HG03571 (cell line): ENCODE results near the gene STAT5A.
"Not testable (repeated sequence)": the region's sequence is repeated elsewhere in the genome, so short reads cannot be mapped to it uniquely, and the experiment has no call there.

Experiments used
- ATAC-seq: cut with Tn5 transposase; IDR thresholded peaks from one replicate; pipeline ENCODE4 v1.9.1; 2021; ENCODE audit not compliant: unreplicated experiment

STAT5A gene

GRCh38 chr17:42305031-42305330 lies 16.7 kb downstream of the STAT5A start:
- ATAC-seq, result not testable (repeated sequence)

GRCh38 chr17:42305543-42306384 lies 17.5 kb downstream of the STAT5A start:
- ATAC-seq, result no peak

- no peak for ATAC-seq
These were observed 18.0 kb downstream of the STAT5A start for GRCh38 chr17:42306385-42306667.

- no peak for ATAC-seq
These were observed 19.1 kb downstream of the STAT5A start for GRCh38 chr17:42307362-42307927.

- ATAC-seq, result no peak
These were observed 20.1 kb downstream of the STAT5A start for GRCh38 chr17:42308446-42308845.

- no peak for ATAC-seq
These were observed 20.8 kb downstream of the STAT5A start for GRCh38 chr17:42309142-42309541.

GRCh38 chr17:42309986-42310786 lies 21.9 kb downstream of the STAT5A start:
- no peak for ATAC-seq

- ATAC-seq, result no peak
These were observed 22.5 kb downstream of the STAT5A start for GRCh38 chr17:42310787-42311215.

- ATAC-seq, result no peak
These were observed 23.1 kb downstream of the STAT5A start for GRCh38 chr17:42311240-42312034.

GRCh38 chr17:42312035-42312284 lies 23.7 kb downstream of the STAT5A start:
- no peak for ATAC-seq

GRCh38 chr17:42312285-42313130 lies 24.2 kb downstream of the STAT5A start:
- ATAC-seq, result no peak

GRCh38 chr17:42313389-42313772 lies 25.1 kb downstream of the STAT5A start:
- ATAC-seq, result no peak

- ATAC-seq, result no peak
These were observed 25.7 kb downstream of the STAT5A start for GRCh38 chr17:42313773-42314566.

- ATAC-seq, result peak; percentile 43
These were observed 27.3 kb downstream of the STAT5A start for GRCh38 chr17:42315402-42316156.

- ATAC-seq, result no peak
These were observed 28.5 kb downstream of the STAT5A start for GRCh38 chr17:42316755-42317154.

GRCh38 chr17:42317266-42317845 lies 29.1 kb downstream of the STAT5A start:
- ATAC-seq, result no peak

GRCh38 chr17:42317967-42318366 lies 29.7 kb downstream of the STAT5A start:
- not testable (repeated sequence) for ATAC-seq

- no peak for ATAC-seq
These were observed 33.3 kb downstream of the STAT5A start for GRCh38 chr17:42321555-42321954.
